Measurements from ENCODE around the gene SRMS. TPM values are rescaled to one million over a fixed set of nuclear protein-coding genes. Genes with fewer than 3 reads are reported as not detected.

Gene SRMS
- total and polyA plus RNA-seq, 2 of the 13 experiments (the other 11 are each of a cell fraction or from before 2014, with no cell fraction given) = not detected

DNA sequence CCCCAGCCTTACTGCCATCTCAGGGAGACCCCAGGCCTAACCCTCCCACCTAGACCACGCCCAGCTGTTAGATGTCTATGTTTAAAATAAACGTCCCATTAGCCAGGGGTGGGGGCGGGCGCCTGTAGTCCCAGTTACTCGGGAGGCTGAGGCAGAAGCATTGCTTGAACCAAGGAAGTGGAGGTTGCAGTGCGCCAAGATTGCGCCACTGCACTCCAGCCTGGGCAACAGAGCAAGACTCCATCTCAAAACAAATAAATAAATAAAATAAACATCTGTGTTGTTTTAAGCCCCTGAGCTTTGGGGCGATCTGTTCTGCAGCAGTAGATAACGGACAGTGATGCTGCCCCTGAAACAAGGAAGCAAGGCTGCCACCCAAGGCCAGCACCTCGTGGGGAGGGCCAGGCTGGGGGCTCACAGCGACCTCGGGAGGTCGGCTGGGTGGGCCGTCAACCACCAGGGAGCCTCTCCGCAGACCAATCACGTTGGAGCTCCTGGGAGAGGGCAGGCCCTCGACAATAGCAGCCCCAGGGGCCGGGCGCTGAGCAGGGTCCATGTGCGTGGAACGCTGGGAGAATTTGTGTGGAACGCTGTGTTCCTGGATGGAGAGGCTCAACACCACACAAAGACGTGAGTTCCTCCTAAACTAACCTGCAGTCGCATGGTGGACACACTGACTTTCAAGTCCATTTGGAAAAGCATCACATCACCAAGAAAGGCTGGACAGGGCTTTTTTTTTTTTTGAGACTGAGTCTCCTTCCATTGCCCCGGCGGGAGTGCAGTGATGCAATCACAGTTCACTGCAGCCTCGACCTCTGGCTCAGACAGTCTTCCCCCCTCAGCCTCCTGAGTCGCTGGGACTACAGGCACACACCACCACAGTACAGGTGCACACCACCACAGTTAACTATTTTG lies 27.5 kb upstream of the SRMS start (continued):
- TF ChIP-seq, protein P1, sequence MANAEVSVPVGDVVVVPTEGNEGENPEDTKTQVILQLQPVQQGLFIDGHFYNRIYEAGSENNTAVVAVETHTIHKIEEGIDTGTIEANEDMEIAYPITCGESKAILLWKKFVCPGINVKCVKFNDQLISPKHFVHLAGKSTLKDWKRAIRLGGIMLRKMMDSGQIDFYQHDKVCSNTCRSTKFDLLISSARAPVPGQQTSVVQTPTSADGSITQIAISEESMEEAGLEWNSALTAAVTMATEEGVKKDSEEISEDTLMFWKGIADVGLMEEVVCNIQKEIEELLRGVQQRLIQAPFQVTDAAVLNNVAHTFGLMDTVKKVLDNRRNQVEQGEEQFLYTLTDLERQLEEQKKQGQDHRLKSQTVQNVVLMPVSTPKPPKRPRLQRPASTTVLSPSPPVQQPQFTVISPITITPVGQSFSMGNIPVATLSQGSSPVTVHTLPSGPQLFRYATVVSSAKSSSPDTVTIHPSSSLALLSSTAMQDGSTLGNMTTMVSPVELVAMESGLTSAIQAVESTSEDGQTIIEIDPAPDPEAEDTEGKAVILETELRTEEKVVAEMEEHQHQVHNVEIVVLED (CRISPR knock-in tag; IDR thresholded peaks at IDR 0.05; ENCODE audit: borderline replicate concordance) = no peak
- TF ChIP-seq ZNF547 (CRISPR knock-in tag; IDR thresholded peaks at IDR 0.05) (no peak; the same call in 1 of the 2 replicates), ZNF446 (CRISPR knock-in tag; IDR thresholded peaks at IDR 0.05) (0 out of 2 replicates have a peak, but pooled peaks have one; percentile 47), YY1 (IDR thresholded peaks at IDR 0.05; ENCODE audit: insufficient read depth, insufficient replicate concordance, low read depth, low read length) (no peak), ETV5 (CRISPR knock-in tag; IDR thresholded peaks at IDR 0.05; ENCODE audit: borderline replicate concordance) (0 out of 2 replicates have a peak, but pooled peaks have one; percentile 13), ZNF510 (CRISPR knock-in tag; IDR thresholded peaks at IDR 0.05; ENCODE audit: low read depth) (no peak), NFKBIZ (CRISPR knock-in tag; IDR thresholded peaks at IDR 0.05) (0 out of 2 replicates have a peak, but pooled peaks have one; percentile 30), ZSCAN25 (CRISPR knock-in tag; IDR thresholded peaks at IDR 0.05) (0 out of 2 replicates have a peak, but pooled peaks have one; percentile 27), MXI1 (IDR thresholded peaks at IDR 0.05; ENCODE audit: borderline replicate concordance, low read depth, low read length) (no peak; the same call in 2 of the 3 replicates), NR3C1 (CRISPR knock-in tag; IDR thresholded peaks at IDR 0.05) (no peak), ZNF644 (CRISPR knock-in tag; IDR thresholded peaks at IDR 0.05; ENCODE audit: low read depth) (peak; percentile 24; the same call in 1 of the 2 replicates), NR2F6 (IDR thresholded peaks at IDR 0.05) (peak; percentile 63), NR2F6 (CRISPR knock-in tag; IDR thresholded peaks at IDR 0.05) (peak; percentile 75; the same call in 1 of the 2 replicates), ARNT (IDR thresholded peaks at IDR 0.05) (no peak), ZNF124 (CRISPR knock-in tag; IDR thresholded peaks at IDR 0.05) (no peak)
- TF ChIP-seq, protein P2, sequence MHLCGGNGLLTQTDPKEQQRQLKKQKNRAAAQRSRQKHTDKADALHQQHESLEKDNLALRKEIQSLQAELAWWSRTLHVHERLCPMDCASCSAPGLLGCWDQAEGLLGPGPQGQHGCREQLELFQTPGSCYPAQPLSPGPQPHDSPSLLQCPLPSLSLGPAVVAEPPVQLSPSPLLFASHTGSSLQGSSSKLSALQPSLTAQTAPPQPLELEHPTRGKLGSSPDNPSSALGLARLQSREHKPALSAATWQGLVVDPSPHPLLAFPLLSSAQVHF (CRISPR knock-in tag; IDR thresholded peaks at IDR 0.05) = no peak
- TF ChIP-seq, protein P3, sequence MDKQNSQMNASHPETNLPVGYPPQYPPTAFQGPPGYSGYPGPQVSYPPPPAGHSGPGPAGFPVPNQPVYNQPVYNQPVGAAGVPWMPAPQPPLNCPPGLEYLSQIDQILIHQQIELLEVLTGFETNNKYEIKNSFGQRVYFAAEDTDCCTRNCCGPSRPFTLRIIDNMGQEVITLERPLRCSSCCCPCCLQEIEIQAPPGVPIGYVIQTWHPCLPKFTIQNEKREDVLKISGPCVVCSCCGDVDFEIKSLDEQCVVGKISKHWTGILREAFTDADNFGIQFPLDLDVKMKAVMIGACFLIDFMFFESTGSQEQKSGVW (CRISPR knock-in tag; IDR thresholded peaks at IDR 0.05; ENCODE audit: borderline replicate concordance) = no peak
- TF ChIP-seq, protein P4, sequence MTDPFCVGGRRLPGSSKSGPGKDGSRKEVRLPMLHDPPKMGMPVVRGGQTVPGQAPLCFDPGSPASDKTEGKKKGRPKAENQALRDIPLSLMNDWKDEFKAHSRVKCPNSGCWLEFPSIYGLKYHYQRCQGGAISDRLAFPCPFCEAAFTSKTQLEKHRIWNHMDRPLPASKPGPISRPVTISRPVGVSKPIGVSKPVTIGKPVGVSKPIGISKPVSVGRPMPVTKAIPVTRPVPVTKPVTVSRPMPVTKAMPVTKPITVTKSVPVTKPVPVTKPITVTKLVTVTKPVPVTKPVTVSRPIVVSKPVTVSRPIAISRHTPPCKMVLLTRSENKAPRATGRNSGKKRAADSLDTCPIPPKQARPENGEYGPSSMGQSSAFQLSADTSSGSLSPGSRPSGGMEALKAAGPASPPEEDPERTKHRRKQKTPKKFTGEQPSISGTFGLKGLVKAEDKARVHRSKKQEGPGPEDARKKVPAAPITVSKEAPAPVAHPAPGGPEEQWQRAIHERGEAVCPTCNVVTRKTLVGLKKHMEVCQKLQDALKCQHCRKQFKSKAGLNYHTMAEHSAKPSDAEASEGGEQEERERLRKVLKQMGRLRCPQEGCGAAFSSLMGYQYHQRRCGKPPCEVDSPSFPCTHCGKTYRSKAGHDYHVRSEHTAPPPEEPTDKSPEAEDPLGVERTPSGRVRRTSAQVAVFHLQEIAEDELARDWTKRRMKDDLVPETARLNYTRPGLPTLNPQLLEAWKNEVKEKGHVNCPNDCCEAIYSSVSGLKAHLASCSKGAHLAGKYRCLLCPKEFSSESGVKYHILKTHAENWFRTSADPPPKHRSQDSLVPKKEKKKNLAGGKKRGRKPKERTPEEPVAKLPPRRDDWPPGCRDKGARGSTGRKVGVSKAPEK (CRISPR knock-in tag; IDR thresholded peaks at IDR 0.05; ENCODE audit: borderline replicate concordance) = no peak
- TF ChIP-seq, protein P5, sequence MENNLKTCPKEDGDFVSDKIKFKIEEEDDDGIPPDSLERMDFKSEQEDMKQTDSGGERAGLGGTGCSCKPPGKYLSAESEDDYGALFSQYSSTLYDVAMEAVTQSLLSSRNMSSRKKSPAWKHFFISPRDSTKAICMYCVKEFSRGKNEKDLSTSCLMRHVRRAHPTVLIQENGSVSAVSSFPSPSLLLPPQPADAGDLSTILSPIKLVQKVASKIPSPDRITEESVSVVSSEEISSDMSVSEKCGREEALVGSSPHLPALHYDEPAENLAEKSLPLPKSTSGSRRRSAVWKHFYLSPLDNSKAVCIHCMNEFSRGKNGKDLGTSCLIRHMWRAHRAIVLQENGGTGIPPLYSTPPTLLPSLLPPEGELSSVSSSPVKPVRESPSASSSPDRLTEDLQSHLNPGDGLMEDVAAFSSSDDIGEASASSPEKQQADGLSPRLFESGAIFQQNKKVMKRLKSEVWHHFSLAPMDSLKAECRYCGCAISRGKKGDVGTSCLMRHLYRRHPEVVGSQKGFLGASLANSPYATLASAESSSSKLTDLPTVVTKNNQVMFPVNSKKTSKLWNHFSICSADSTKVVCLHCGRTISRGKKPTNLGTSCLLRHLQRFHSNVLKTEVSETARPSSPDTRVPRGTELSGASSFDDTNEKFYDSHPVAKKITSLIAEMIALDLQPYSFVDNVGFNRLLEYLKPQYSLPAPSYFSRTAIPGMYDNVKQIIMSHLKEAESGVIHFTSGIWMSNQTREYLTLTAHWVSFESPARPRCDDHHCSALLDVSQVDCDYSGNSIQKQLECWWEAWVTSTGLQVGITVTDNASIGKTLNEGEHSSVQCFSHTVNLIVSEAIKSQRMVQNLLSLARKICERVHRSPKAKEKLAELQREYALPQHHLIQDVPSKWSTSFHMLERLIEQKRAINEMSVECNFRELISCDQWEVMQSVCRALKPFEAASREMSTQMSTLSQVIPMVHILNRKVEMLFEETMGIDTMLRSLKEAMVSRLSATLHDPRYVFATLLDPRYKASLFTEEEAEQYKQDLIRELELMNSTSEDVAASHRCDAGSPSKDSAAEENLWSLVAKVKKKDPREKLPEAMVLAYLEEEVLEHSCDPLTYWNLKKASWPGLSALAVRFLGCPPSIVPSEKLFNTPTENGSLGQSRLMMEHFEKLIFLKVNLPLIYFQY (CRISPR knock-in tag; IDR thresholded peaks at IDR 0.05; ENCODE audit: borderline replicate concordance) = no peak
